H9 (cell line): ENCODE data around the gene FLT3. TPM values are rescaled to one million over a fixed set of nuclear protein-coding genes. Genes with fewer than 3 reads are reported as not detected.

Experiments used
- DNase-seq: peaks from one replicate; pipeline ENCODE4 v3.0.0-alpha.2; 2017
- H2AFZ ChIP-seq: one replicate; pipeline ENCODE4 v1.6.1; 2013; ENCODE audit warnings: mild to moderate bottlenecking, low read length, control low read depth, moderate library complexity
- H2AK5ac ChIP-seq: 2 replicates; pipeline ENCODE4 v1.6.1; 2013; ENCODE audit warnings: low read length, control low read depth, mixed read lengths; ENCODE audit not compliant: insufficient read length
- H2BK120ac ChIP-seq: one replicate; pipeline ENCODE4 v1.6.1; 2013; ENCODE audit warnings: low read depth, mild to moderate bottlenecking, low read length, control low read depth, inconsistent platforms; ENCODE audit not compliant: poor library complexity, severe bottlenecking
- H2BK12ac ChIP-seq: 2 replicates; pipeline ENCODE4 v1.6.1; 2013; ENCODE audit warnings: low read length, control low read depth, mixed read lengths, low read depth; ENCODE audit not compliant: insufficient read length
- H2BK15ac ChIP-seq: 2 replicates; pipeline ENCODE4 v1.6.1; 2013; ENCODE audit warnings: low read depth, low read length, control low read depth
- H2BK20ac ChIP-seq: one replicate; pipeline ENCODE4 v1.6.1; 2013; ENCODE audit warnings: low read depth, mild to moderate bottlenecking, low read length, control low read depth, inconsistent platforms; ENCODE audit not compliant: poor library complexity, severe bottlenecking
- H2BK5ac ChIP-seq: 2 replicates; pipeline ENCODE4 v1.6.1; 2013; ENCODE audit warnings: low read length, control low read depth, mixed read lengths; ENCODE audit not compliant: insufficient read length
- H3K14ac ChIP-seq: 2 replicates; pipeline ENCODE4 v1.6.1; 2013; ENCODE audit warnings: low read length, control low read depth; ENCODE audit not compliant: insufficient read depth
- H3K18ac ChIP-seq: 2 replicates; pipeline ENCODE4 v1.6.1; 2013; ENCODE audit warnings: low read depth, mild to moderate bottlenecking, mixed read lengths, low read length, control low read depth; ENCODE audit not compliant: insufficient read length
- H3K23ac ChIP-seq: 2 replicates; pipeline ENCODE4 v1.6.1; 2013; ENCODE audit warnings: low read length, control low read depth, mixed read lengths, low read depth; ENCODE audit not compliant: insufficient read length
- H3K23me2 ChIP-seq: 2 replicates; pipeline ENCODE4 v1.6.1; 2013; ENCODE audit warnings: low read depth, mild to moderate bottlenecking, mixed read lengths, low read length, control low read depth; ENCODE audit not compliant: insufficient read length, poor library complexity, severe bottlenecking
- H3K27ac ChIP-seq: 2 replicates; pipeline ENCODE4 v1.5.1; 2013; ENCODE audit warnings: low read length, control low read depth, mixed read lengths, low read depth; ENCODE audit not compliant: insufficient read length
- H3K27me3 ChIP-seq: 2 replicates; pipeline ENCODE4 v1.6.1; 2013; ENCODE audit warnings: low read length, control low read depth, inconsistent platforms; ENCODE audit not compliant: insufficient read depth
- H3K4ac ChIP-seq: 2 replicates; pipeline ENCODE4 v1.6.1; 2013; ENCODE audit warnings: low read depth, mild to moderate bottlenecking, control low read depth, inconsistent platforms, low read length, moderate library complexity
- H3K4me1 ChIP-seq: 2 replicates; pipeline ENCODE4 v1.6.1; 2013; ENCODE audit warnings: low read length, control low read depth, inconsistent platforms; ENCODE audit not compliant: insufficient read depth
- H3K4me2 ChIP-seq: 2 replicates; pipeline ENCODE4 v1.6.1; 2013; ENCODE audit warnings: low read length, control low read depth, mixed read lengths; ENCODE audit not compliant: insufficient read length, insufficient read depth
- H3K56ac ChIP-seq: 2 replicates; pipeline ENCODE4 v1.6.1; 2013; ENCODE audit warnings: low read depth, mild to moderate bottlenecking, mixed read lengths, low read length, control low read depth; ENCODE audit not compliant: insufficient read length
- H3K79me1 ChIP-seq: 2 replicates; pipeline ENCODE4 v1.6.1; 2013; ENCODE audit warnings: low read depth, mild to moderate bottlenecking, moderate library complexity, low read length, control low read depth, inconsistent platforms; ENCODE audit not compliant: insufficient read depth, poor library complexity, severe bottlenecking
- H3K79me2 ChIP-seq: 2 replicates; pipeline ENCODE4 v1.6.1; 2013; ENCODE audit warnings: low read length, control low read depth, inconsistent platforms; ENCODE audit not compliant: insufficient read depth
- H3K9ac ChIP-seq: 2 replicates; pipeline ENCODE4 v1.6.1; 2013; ENCODE audit warnings: low read length, control low read depth, mixed read lengths; ENCODE audit not compliant: insufficient read length; ENCODE audit errors: extremely low read depth
- H3K9me3 ChIP-seq: one replicate; pipeline ENCODE4 v1.6.1; 2013; ENCODE audit warnings: low read depth, low read length, inconsistent platforms; ENCODE audit not compliant: control insufficient read depth
- H3T11ph ChIP-seq: one replicate; pipeline ENCODE4 v1.6.1; 2013; ENCODE audit warnings: mild to moderate bottlenecking, low read length, control low read depth, inconsistent platforms
- H4K20me1 ChIP-seq: one replicate; pipeline ENCODE4 v1.6.1; 2013; ENCODE audit not compliant: control insufficient read depth, insufficient read length, insufficient read depth
- H4K5ac ChIP-seq: 2 replicates; pipeline ENCODE4 v1.6.1; 2013; ENCODE audit warnings: low read depth, mild to moderate bottlenecking, mixed read lengths, low read length, control low read depth; ENCODE audit not compliant: insufficient read length
- H4K8ac ChIP-seq: replicated peaks from 2 replicates; pipeline ENCODE4 v1.6.1; 2013; ENCODE audit warnings: low read length, control low read depth, mixed read lengths, low read depth; ENCODE audit not compliant: insufficient read length
- H4K91ac ChIP-seq: 2 replicates; pipeline ENCODE4 v1.6.1; 2013; ENCODE audit warnings: low read depth, mild to moderate bottlenecking, moderate library complexity, mixed read lengths, low read length, control low read depth; ENCODE audit not compliant: insufficient read length
- H3K27ac Mint-ChIP-seq, 3 experiments: 2 replicates in 2 of 3; 3 replicates in 1 of 3; pipeline ENCODE4 v1.8.0; 2020 to 2021; ENCODE audit warnings: mixed read lengths in 3 of 3, mild to moderate bottlenecking in 1 of 3, moderate library complexity in 1 of 3
- H3K27me3 Mint-ChIP-seq: 2 replicates; pipeline ENCODE4 v1.8.0; 2021; ENCODE audit warnings: low read depth, mild to moderate bottlenecking, moderate library complexity, mixed read lengths
- H3K36me3 Mint-ChIP-seq, 3 experiments: 2 replicates in 2 of 3; 3 replicates in 1 of 3; pipeline ENCODE4 v1.8.0; 2020 to 2021; ENCODE audit warnings: low read depth in 3 of 3, mixed read lengths in 3 of 3; ENCODE audit not compliant: insufficient read depth in 1 of 3
- H3K4me1 Mint-ChIP-seq, 2 experiments: 2 replicates each; pipeline ENCODE4 v1.8.0; 2020; ENCODE audit warnings: mixed read lengths in 2 of 2
- H3K4me3 Mint-ChIP-seq, 2 experiments: 2 replicates in 1 of 2; 3 replicates in 1 of 2; pipeline ENCODE4 v1.8.0; 2020 to 2021; ENCODE audit warnings: mild to moderate bottlenecking in 2 of 2, mixed read lengths in 2 of 2, moderate library complexity in 1 of 2
- H3K9me3 Mint-ChIP-seq, 2 experiments: 2 replicates in 1 of 2; 3 replicates in 1 of 2; pipeline ENCODE4 v1.8.0; 2020; ENCODE audit warnings: mild to moderate bottlenecking in 2 of 2, mixed read lengths in 2 of 2, moderate library complexity in 1 of 2
- CTCF ChIP-seq: fragments of 200-600 bp; sonication (generic); conservative IDR thresholded peaks from 3 replicates; pipeline ENCODE4 v1.8.0; 2021; ENCODE audit warnings: antibody characterized with exemption, mild to moderate bottlenecking
- WGBS: extraction: QIAGEN DNeasy Blood & Tissue Kit; methylation state at CpG from one replicate; pipeline ENCODE4 v1.1.7; 2013; ENCODE audit warnings: missing lambda C conversion rate, low lambda C conversion rate, mixed read lengths; ENCODE audit not compliant: insufficient read length; ENCODE audit errors: extremely low coverage; 5-methylcytosine and 5-hydroxymethylcytosine counted together
- total RNA-seq: library from RNA; stranded (reverse); gene quantifications from 2 replicates; pipeline ENCODE4 v1.2.1, GENCODE V29; 2021

FLT3 gene
- total RNA-seq, 1 experiment from 2014 or later = 0.44 TPM

GRCh38 chr13:28026508-28026907, 73.9 kb downstream of the FLT3 start:
- peaks cover 1% of the 10 kb centered on the region for H3K27me3 Mint-ChIP-seq
- no peak overlapping the region for H3K23ac ChIP-seq
- H3K79me1 ChIP-seq = no peaks in the 10 kb centered on the region
- H2BK5ac ChIP-seq = no peak overlapping the region
- H3K56ac ChIP-seq = no peak overlapping the region
- H2AFZ ChIP-seq = no peak overlapping the region
- H2AK5ac ChIP-seq = no peak overlapping the region
- H4K91ac ChIP-seq = no peak overlapping the region
- no peak overlapping the region for H4K5ac ChIP-seq
- H3K79me2 ChIP-seq = no peaks in the 10 kb centered on the region
- H3K27ac Mint-ChIP-seq = peak overlapping the region in 1 of 3 experiments; percentile 30; a peak in 1 of 7 replicates
- no peak overlapping the region for H3K27ac ChIP-seq
- H3K9me3 ChIP-seq = no peaks in the 10 kb centered on the region
- no peak overlapping the region for H3T11ph ChIP-seq
- H3K9ac ChIP-seq = no peak overlapping the region
- peaks cover 0 to under 1% (median 0%) of the 10 kb centered on the region in 3 experiments; a peak in 1 of 7 replicates for H3K36me3 Mint-ChIP-seq
- no peaks in the 10 kb centered on the region for H3K27me3 ChIP-seq
- no peak overlapping the region for H2BK12ac ChIP-seq
- H3K4me2 ChIP-seq = no peak overlapping the region
- H3K23me2 ChIP-seq = no peaks in the 10 kb centered on the region
- no peak overlapping the region for H3K4ac ChIP-seq
- H3K14ac ChIP-seq = no peak overlapping the region
- H2BK15ac ChIP-seq = no peak overlapping the region
- peaks cover 23 to 28% of the 10 kb centered on the region in 2 experiments for H3K4me1 Mint-ChIP-seq
- no peak for DNase-seq
- no peaks in the 10 kb centered on the region for H3K9me3 Mint-ChIP-seq
- no peak overlapping the region for H2BK120ac ChIP-seq
- WGBS = no CpG with 5 or more reads among the region's 9 CpGs
- H4K20me1 ChIP-seq = no peaks in the 10 kb centered on the region
- no peak overlapping the region for H2BK20ac ChIP-seq
- H4K8ac ChIP-seq = no peak overlapping the region
- no peak for TF ChIP-seq CTCF
- H3K18ac ChIP-seq = no peak overlapping the region
- no peak overlapping the region for H3K4me3 Mint-ChIP-seq
- peaks cover 7% of the 10 kb centered on the region; the same call in 1 of the 2 replicates for H3K4me1 ChIP-seq
